Measurements from ENCODE around the gene KRT1.

KRT1 gene

DNA sequence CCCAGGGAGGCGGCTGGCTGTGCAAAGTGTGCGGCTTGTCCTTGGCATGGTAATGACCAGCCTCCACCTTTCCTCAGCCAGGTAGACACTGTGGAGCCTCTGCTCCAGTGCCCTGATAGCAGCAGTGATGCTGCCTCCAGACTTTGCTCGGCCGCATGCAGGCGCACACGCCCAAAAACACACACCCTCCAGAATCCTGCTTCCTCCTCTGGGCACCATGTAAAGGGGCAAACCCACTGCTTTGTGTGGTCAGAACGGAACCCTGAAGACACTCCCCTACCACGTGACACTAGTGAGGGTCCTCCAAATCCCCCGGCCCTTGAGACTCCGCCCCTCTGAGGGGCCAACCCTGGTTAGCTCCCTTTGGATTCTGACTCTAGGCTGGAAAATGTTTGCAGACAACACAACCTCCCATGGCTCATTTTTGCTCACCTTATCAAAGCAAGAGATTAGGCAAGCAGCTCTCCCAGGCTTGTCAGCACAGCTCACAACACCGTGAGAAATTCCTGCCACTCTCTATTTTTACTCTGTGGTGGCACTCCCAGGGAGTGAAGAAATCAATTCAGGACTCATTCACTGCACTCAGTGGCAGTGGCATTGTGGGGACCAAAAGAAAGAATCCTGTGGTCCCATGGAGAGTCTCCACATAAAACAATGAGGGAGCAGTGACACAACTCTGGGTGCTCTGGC, 18.6 kb upstream of the KRT1 start:
- no peak for DNase-seq

DNA sequence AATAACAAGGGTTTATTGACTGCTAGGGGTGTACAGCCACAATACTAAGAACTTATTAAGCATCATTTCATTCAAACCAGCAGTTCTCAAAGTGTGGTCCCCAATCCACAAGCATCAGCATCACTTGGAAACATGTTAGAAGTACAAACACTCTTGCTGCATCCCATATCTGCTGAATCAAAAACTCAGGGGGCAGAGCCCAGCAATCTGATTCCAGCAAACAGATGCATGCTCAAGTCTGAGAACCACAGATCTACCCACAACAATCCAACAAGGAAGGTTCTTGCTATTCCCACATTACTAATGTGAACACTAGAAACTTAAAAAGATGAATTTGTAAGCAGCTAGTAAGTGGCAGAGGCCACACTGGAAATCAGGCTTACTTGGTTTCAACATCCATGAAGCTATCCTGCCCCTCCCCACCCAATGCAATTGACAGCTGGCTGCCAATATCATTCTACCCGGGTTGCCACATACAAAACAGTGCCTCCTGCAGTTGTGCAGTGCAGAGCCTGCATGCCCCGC, 16.9 kb upstream of the KRT1 start:
- DNase-seq = no peak

DNA sequence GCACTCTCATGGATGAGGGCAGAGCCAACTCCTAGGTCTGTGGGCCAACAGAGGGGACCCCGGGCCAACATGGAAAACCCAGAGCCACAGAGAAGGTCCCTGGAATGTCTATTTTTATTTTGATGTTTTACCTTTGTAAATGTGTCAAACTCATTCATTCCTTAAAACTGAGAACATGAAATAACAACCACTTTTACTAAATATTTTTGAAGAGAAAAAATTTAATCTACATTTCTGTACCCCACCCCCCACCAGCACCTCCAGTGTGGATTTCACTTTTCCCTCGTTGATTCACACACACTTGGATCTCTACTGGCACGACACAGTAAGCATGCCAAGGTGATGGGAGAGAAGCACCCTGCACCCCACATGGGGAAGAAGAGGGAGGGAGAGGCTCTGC, 16.4 kb upstream of the KRT1 start:
- DNase-seq = no peak

GRCh38 chr12:52695039-52695438, 14.8 kb upstream of the KRT1 start:
- no peak for DNase-seq

GRCh38 chr12:52694151-52694550, 13.9 kb upstream of the KRT1 start:
- DNase-seq = no peak

DNA sequence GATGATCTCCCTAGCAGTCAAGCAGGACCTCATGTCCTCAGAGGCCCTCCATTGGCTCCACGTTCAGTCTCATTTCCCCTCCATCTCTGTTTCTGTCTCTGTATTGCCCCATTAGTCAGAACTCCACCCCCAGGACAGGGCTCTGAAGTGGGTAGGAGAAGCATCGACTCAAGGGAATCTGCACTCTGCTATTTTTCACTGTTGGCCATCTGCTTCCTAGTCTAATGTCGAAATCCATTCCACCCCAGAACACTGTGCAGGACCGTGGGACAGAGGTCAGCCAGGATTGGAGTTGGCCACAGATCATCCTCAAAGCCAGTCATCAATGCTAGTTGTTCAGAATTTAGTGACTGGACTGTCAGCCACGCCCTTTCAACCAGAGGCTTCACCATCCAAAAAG, 13.1 kb upstream of the KRT1 start:
- DNase-seq = no peak

- DNase-seq = no peak
Measured at GRCh38 chr12:52692254-52692653, 12.0 kb upstream of the KRT1 start.

DNA sequence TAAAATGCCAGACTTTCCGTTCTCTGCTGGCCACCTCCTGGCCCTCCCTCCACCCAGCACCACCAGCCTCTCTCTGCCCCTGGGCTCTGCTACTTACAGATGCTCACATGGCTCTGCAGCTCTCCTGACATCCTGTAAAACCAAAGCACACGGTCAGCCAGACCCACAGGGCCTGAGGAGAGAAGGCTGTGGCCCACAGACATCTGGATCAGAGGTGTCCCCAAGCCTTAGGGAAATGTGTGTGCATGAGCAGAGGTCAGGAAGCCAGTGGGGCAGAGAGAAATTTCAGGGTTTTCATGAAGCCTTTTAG, 11.6 kb upstream of the KRT1 start:
- DNase-seq = no peak

DNA sequence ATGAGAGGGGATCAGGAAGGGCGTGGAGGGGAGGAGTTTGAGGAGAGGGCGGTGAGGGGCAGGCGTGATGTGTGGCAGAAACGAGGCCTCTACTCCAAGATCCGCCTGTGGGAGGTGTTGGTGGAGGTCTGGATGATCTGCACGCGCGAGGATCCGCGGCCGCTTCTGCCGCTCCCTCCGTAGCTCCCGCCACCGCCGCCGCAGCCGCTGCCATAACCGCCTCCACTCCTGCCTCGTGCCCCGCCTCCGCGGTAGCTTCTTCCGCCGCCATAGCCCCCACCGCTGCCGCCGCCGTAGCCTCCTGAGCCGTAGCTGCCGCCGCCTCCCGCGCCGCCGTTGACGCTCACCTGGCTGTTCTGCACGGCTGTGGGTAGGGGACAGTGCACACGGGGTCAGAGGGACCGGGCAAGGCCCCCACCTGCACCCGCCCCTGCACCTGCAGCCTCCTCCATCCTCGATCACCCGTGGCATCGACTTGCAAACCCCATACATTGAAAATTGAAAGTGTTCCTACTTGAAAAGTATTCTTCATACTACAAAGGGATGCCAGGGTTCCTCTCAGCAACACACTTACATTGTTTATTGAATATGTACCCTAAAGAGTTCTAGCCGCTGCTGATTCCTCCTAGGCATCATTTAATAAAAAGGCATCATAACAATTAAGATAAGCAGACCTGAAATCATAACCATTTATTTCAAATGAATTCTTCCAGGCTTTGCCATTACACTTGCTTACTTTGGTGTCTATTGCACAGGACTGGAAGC, 11.1 kb upstream of the KRT1 start:
- DNase-seq = no peak

DNA sequence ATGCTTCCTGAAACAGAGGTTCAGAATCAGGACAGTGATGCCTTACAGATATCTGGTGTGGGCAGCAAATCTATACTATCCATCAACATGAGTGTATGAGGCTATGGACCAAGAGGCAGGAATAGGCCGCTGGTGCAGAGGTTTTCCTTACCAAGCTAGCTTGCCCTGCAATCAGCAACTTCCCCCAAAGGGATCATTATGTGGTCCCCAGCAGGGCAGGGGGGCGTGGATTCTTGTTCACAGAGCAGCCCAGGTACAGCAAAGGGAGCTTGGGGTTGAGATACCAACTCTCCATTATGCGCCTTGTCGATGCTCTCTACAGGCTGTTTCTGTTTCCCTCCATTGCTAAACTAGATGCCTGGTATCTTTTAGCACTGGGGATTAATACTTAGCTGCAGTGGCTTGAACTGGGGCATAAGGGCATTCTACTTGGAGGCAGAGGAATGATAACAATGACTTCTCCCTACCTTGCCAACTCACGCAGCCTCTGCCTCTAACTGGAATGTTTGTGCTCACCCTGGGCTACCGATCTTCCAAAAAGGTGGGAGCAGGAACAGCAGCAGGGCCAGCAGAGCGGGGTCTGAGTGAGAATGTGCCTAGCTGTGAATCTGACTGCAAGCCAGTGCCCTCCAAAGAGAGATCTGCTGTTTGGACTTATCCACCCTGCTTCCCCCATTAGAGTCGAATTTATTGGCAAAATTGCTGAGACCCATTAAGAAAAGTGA, 10.3 kb upstream of the KRT1 start:
- DNase-seq = no peak

DNA sequence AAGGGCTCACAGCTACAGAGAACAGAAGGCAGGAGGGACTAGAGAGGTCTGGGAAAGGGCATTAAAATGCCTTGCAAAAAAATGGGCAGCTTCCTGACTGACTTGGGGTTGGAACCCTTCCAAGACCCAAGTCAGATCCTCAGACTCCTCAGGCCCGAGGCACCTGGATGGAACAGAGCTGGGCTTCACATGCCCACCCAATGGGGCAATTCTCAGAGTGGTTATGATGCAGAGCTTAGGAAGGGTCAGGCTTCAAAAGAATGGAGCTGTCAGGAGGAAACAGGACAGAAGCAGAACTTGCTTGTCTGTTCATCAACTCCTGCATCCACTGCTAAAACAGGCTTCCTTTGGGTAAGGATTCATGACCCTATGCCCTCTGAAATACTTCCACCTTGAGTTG, 9.7 kb upstream of the KRT1 start:
- DNase-seq = no peak

GRCh38 chr12:52689239-52689638, 9.0 kb upstream of the KRT1 start:
- DNase-seq = no peak

DNA sequence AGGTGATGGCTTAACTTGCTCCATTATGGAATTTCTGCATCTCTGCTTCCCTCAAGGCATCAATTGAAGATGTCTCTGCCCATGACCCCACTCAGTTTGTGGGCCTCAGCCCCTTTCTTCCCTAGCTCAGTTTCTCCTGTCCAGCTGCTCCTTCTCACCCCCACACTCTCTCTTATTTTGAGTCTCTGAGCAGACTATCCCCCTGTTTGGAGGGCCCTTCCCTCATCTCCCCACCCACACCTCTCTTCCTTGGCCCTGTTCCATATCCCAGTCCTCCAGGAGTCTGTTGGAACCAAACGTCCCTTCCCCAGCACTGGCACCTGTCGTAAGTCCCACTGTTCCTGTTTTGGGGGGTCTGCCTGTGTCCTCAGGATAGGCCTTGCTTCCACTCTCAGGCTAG, 8.3 kb upstream of the KRT1 start:
- DNase-seq = no peak

DNA sequence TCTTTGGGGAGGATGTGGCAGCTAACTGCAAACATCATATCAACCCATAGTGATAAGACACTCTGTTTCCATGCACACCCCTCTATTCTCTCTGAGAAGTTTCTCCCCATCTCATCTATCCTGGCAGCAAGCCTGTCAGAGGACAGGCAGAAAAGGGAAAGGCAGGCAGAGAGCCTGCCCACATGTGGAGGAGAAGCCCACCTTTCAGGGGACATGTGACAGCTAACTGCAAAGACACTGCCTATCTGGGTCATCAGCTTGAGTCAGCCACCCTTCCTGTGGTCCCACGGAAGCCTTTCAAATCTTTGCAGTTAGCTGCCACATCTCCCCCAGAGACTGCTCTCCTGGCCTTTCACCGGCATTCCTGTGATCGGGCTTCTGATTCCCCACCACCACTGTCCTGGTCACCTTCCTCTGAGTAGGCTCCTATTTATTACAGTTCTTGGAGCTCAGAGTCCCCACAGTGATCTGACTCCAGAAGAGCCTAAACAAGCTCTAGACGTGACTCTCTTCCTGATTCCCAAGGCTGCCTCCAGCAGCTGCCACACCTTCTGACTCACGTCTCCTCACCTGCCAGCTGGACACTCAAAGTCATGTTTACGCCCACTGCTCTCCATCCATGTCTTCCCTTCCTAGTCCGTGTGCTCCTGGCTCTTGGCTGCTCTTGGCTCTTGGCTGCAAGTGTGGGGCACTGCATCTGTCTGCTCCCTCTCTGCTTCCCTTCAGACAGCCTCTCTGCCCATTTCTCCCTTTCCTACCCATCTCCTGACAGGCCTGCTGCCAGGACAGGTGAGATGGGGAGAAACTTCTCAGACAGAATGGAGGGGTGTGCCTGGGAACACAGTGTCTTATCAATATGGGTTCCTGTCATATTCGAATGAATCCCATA, 7.5 kb upstream of the KRT1 start:
- peak; percentile 28 for DNase-seq

DNA sequence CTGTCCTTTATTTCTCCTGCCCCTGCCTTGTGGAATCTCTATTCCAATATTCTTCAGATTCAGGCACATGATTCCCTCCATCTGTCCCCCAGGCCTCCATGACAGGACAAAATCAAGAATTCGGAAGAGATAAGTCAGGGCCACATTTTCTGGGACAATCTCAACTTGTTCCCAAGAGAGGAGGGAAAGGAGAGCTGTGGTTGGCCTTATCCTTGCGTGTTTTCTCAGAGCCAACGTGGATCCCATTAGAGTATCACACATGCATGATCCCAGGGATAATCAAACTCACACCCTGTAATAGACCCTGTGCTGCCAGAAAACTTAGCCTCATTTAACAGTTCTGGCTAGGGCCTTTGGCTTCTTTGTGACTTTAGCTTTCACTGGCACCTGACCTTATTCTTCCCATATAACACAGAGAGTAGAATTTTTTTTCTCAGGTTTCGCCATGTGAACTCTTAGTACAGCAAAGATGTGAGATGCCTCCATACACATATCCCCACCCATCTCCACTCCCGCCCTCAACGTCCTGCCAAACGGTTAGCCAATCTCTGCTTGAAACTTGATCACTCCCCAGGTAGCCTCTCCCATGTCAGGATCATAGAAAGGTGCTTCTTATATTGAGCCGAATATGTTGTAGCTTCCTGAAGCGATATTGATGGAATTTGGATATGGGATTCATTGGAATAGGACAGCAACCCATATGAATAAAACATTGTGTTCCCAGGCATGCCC, 6.7 kb upstream of the KRT1 start:
- no peak for DNase-seq

- DNase-seq = no peak
Measured at GRCh38 chr12:52686063-52686462, 5.9 kb upstream of the KRT1 start.

GRCh38 chr12:52685406-52685890, 5.2 kb upstream of the KRT1 start:
- DNase-seq = no peak

DNA sequence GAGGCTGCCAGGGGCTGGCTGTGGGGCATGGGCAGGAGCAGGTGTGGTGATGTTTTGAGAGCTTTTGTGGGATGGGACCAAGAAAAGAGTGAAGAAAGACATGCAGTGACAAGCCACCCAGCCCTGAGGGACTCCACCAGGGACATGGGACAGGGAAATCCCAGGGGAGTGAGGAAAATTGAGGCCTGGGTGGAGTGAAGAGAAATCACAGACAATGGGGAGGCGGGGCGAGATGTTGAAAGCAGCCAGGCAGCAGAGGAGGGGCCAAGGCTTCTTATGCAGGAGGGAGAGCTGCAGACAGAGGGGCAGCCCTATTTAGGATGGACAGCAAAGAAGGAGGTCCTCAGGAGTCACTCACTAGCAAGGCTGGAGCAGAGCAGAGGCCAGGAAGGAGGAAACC, 4.2 kb upstream of the KRT1 start:
- DNase-seq = no peak

GRCh38 chr12:52683575-52684300, 3.5 kb upstream of the KRT1 start:
- no peak for DNase-seq

GRCh38 chr12:52682938-52683574, 2.8 kb upstream of the KRT1 start:
- no peak for DNase-seq

GRCh38 chr12:52682381-52682660, 2.1 kb upstream of the KRT1 start:
- DNase-seq = no peak

Data from DMS79 (cell line).